ENCODE data around the gene SNAPC5.

The SNAPC5 gene

DNA sequence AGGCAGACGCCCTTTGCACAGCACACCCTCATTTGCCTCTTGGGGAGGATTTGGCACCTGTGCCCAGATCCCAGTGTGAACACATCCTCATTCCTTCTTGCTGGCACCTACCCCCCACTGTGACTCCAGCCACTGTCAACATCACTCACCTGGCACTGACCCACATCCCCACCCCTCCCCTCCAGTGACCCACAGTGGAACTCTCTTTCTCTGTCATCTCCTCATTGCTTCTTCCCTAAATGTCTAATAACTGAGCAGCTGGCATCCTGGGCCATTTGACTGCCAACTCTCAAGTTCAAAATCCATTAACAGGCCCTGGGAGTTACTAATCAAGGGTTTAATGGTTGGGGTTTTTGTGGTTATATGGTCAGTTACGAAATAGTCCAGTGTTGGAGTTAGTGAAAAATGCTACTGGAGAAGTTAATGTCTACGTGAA is 14.4 kb downstream of the SNAPC5 start:
- TF ChIP-seq TEAD4 (IDR thresholded peaks at IDR 0.05): peak; percentile 58
- TF ChIP-seq, protein P1, sequence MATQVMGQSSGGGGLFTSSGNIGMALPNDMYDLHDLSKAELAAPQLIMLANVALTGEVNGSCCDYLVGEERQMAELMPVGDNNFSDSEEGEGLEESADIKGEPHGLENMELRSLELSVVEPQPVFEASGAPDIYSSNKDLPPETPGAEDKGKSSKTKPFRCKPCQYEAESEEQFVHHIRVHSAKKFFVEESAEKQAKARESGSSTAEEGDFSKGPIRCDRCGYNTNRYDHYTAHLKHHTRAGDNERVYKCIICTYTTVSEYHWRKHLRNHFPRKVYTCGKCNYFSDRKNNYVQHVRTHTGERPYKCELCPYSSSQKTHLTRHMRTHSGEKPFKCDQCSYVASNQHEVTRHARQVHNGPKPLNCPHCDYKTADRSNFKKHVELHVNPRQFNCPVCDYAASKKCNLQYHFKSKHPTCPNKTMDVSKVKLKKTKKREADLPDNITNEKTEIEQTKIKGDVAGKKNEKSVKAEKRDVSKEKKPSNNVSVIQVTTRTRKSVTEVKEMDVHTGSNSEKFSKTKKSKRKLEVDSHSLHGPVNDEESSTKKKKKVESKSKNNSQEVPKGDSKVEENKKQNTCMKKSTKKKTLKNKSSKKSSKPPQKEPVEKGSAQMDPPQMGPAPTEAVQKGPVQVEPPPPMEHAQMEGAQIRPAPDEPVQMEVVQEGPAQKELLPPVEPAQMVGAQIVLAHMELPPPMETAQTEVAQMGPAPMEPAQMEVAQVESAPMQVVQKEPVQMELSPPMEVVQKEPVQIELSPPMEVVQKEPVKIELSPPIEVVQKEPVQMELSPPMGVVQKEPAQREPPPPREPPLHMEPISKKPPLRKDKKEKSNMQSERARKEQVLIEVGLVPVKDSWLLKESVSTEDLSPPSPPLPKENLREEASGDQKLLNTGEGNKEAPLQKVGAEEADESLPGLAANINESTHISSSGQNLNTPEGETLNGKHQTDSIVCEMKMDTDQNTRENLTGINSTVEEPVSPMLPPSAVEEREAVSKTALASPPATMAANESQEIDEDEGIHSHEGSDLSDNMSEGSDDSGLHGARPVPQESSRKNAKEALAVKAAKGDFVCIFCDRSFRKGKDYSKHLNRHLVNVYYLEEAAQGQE (IDR thresholded peaks at IDR 0.05; ENCODE audit: low read depth): no peak
- no peak for TF ChIP-seq CREB1 (IDR thresholded peaks at IDR 0.05; ENCODE audit: low read depth)
- no peak for TF ChIP-seq TAF1 (IDR thresholded peaks at IDR 0.05; ENCODE audit: low read depth)
- peak; percentile 59; the same call in 1 of the 2 replicates for TF ChIP-seq EP300 (IDR thresholded peaks at IDR 0.05; ENCODE audit: borderline replicate concordance)
- TF ChIP-seq CEBPB (IDR thresholded peaks at IDR 0.05): 0 out of 2 replicates have a peak, but pooled peaks have one; percentile 8
- no peak for TF ChIP-seq YY1 (IDR thresholded peaks at IDR 0.05; ENCODE audit: low read depth)
- TF ChIP-seq FOXM1 (IDR thresholded peaks at IDR 0.05; ENCODE audit: borderline replicate concordance, low read depth): no peak
- peak; percentile 62 for TF ChIP-seq TCF12 (IDR thresholded peaks at IDR 0.05; ENCODE audit: low read depth)
- TF ChIP-seq EGR1 (IDR thresholded peaks at IDR 0.05): no peak
- TF ChIP-seq MAX (IDR thresholded peaks at IDR 0.05): peak; percentile 24; the same call in 1 of the 2 replicates
- TF ChIP-seq, protein P2, sequence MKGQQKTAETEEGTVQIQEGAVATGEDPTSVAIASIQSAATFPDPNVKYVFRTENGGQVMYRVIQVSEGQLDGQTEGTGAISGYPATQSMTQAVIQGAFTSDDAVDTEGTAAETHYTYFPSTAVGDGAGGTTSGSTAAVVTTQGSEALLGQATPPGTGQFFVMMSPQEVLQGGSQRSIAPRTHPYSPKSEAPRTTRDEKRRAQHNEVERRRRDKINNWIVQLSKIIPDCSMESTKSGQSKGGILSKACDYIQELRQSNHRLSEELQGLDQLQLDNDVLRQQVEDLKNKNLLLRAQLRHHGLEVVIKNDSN (IDR thresholded peaks at IDR 0.05): no peak
- TF ChIP-seq ZBTB7A (IDR thresholded peaks at IDR 0.05; ENCODE audit: low read depth): no peak
- TF ChIP-seq RAD21 (IDR thresholded peaks at IDR 0.05; ENCODE audit: low read depth): no peak
- peak; percentile 88 for TF ChIP-seq NFIC (IDR thresholded peaks at IDR 0.05)

GRCh38 chr15:66482539-66482938 is 15.0 kb downstream of the SNAPC5 start:
- TF ChIP-seq TEAD4 (IDR thresholded peaks at IDR 0.05) (no peak), NFIC (IDR thresholded peaks at IDR 0.05) (no peak), TAF1 (IDR thresholded peaks at IDR 0.05; ENCODE audit: low read depth) (no peak)

- TF ChIP-seq MAX (IDR thresholded peaks at IDR 0.05): peak; percentile 69
- peak; percentile 49; the same call in 1 of the 2 replicates for TF ChIP-seq TEAD4 (IDR thresholded peaks at IDR 0.05)
- no peak for TF ChIP-seq FOXM1 (IDR thresholded peaks at IDR 0.05; ENCODE audit: borderline replicate concordance, low read depth)
These were observed 16.3 kb downstream of the SNAPC5 start for GRCh38 chr15:66481107-66481856.

GRCh38 chr15:66480267-66480666 is 17.3 kb downstream of the SNAPC5 start:
- no peak for TF ChIP-seq TEAD4 (IDR thresholded peaks at IDR 0.05)
- TF ChIP-seq FOXM1 (IDR thresholded peaks at IDR 0.05; ENCODE audit: borderline replicate concordance, low read depth): no peak
- TF ChIP-seq, protein P1 (IDR thresholded peaks at IDR 0.05; ENCODE audit: low read depth): no peak
- no peak for TF ChIP-seq YY1 (IDR thresholded peaks at IDR 0.05; ENCODE audit: low read depth)
- TF ChIP-seq, protein P2 (IDR thresholded peaks at IDR 0.05): no peak

- no peak for TF ChIP-seq YY1 (IDR thresholded peaks at IDR 0.05; ENCODE audit: low read depth)
These were observed 20.6 kb downstream of the SNAPC5 start for GRCh38 chr15:66477011-66477410.

- no peak for TF ChIP-seq EP300 (IDR thresholded peaks at IDR 0.05; ENCODE audit: borderline replicate concordance)
These were observed 21.0 kb downstream of the SNAPC5 start for GRCh38 chr15:66476535-66476934.

DNA sequence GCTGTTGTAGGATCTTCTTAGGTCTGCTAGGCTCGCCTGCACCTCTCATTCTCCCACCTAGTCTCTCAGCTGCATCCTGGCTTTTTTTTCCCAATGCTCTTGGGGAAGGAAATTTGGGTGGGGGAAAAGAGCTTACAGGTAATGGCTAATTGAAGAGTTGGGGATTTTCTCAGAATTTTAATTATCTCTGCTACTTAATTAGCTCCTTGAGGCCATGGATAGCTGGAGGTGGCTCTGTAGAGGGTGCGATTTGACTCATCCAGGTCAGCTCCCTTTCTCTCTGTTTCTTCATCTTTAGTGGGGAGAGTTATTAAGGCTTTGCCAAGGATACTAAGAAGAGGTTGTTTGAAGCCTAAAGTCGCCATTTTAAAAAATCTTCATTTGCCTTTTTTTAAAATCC is 22.6 kb downstream of the SNAPC5 start:
- TF ChIP-seq TAF1 (IDR thresholded peaks at IDR 0.05; ENCODE audit: low read depth) (no peak), TEAD4 (IDR thresholded peaks at IDR 0.05) (no peak), FOXM1 (IDR thresholded peaks at IDR 0.05; ENCODE audit: borderline replicate concordance, low read depth) (no peak), EP300 (IDR thresholded peaks at IDR 0.05; ENCODE audit: borderline replicate concordance) (no peak), TCF12 (IDR thresholded peaks at IDR 0.05; ENCODE audit: low read depth) (no peak), CEBPB (IDR thresholded peaks at IDR 0.05) (no peak)
- TF ChIP-seq, protein P2 (IDR thresholded peaks at IDR 0.05): no peak

Data from Ishikawa (cell line).